Gastrocnemius medialis (tissue), 4 donors: ENCODE measurements around the gene DUSP14. TPM values are rescaled to one million over a fixed set of nuclear protein-coding genes. Genes with fewer than 3 reads are reported as not detected.
"Not testable (repeated sequence)": the region's sequence is repeated elsewhere in the genome, so short reads cannot be mapped to it uniquely, and the experiment has no call there.

ENCODE experiments used
- ATAC-seq, 2 donors: fragments of 150-250 bp; one replicate each; pipeline ENCODE4 v1.9.1; 2016
- DNase-seq, 2 donors: peaks; one replicate each; pipeline ENCODE4 v3.0.0-alpha.2; 2019
- H3K27ac ChIP-seq, 4 donors: fragments of 200-600 bp; sonication (generic); 1 replicate in 1 of 4; 2 replicates in 3 of 4; pipeline ENCODE4 v1.5.1; 2016 to 2018; ENCODE audit warnings: mild to moderate bottlenecking in 2 of 4, moderate library complexity in 1 of 4
- H3K27me3 ChIP-seq, 3 donors: fragments of 200-600 bp; sonication (generic) in 2 of 3; 1 replicate in 1 of 3; 2 replicates in 2 of 3; pipeline versions ENCODE4 v1.5.1 to v1.6.0; 2016 to 2019; ENCODE audit warnings: mild to moderate bottlenecking in 1 of 3, moderate library complexity in 1 of 3
- H3K36me3 ChIP-seq, 2 donors: fragments of 200-600 bp; sonication (generic) in 1 of 2; one replicate each; pipeline ENCODE4 v1.5.1; 2017 to 2018
- H3K4me1 ChIP-seq, 2 donors: fragments of 200-600 bp; sonication (generic) in 1 of 2; one replicate each; pipeline ENCODE4 v1.5.1; 2016 to 2017; ENCODE audit warnings: mild to moderate bottlenecking in 2 of 2
- H3K4me3 ChIP-seq, 4 donors: fragments of 200-600 bp; sonication (generic) in 3 of 4; 1 replicate in 1 of 4; 2 replicates in 3 of 4; pipeline ENCODE4 v1.5.1; 2016 to 2019; ENCODE audit warnings: mild to moderate bottlenecking in 2 of 4
- H3K9me3 ChIP-seq, 3 donors: fragments of 200-600 bp; sonication (generic) in 2 of 3; 1 replicate in 1 of 3; 2 replicates in 2 of 3; pipeline ENCODE4 v1.5.1; 2016 to 2019
- CTCF ChIP-seq, 5 experiments: fragments of 450-650 bp in 3 of 5; fragments of 200-600 bp in 2 of 5; sonication (generic) in 2 of 5; IDR thresholded peaks in 4 of 5; conservative IDR thresholded peaks in 1 of 5; 1 replicate in 4 of 5; 2 replicates in 1 of 5; pipeline ENCODE4 v1.5.1; 2016 to 2019; ENCODE audit warnings: antibody characterized with exemption in 5 of 5, mild to moderate bottlenecking in 3 of 5, moderate library complexity in 3 of 5
- POLR2A ChIP-seq, 2 donors: fragments of 450-650 bp; IDR thresholded peaks; one replicate each; pipeline ENCODE4 v1.6.1; 2017; ENCODE audit warnings: antibody characterized with exemption in 2 of 2, mild to moderate bottlenecking in 2 of 2, moderate library complexity in 2 of 2
- in situ Hi-C, 4 donors: fragments of 200-750 bp; cut with MboI; loops; one replicate each; pipeline versions ENCODE4 v1.15.0 to v1.8.0; 2017; ENCODE audit warnings: low sequenced_read_pairs in 4 of 4
- intact Hi-C: fragments of 100-400 bp; cut with DNase I; formaldehyde crosslinking; loops from one replicate; pipeline ENCODE4 v1.15.1; 2023; ENCODE audit warnings: low total_unique reads
- total RNA-seq, 4 donors: library from RNA; depleted of rRNA; stranded (reverse); fragments of >200 nt; gene quantifications; one replicate each; pipeline versions ENCODE4 v1.1.0 to v1.2.3, GENCODE V29; 2016

The DUSP14 gene
- total RNA-seq, 4 donors from 2014 or later = 10.2 to 15.1 (median 11.3) TPM

- no peak overlapping the region for H3K27ac ChIP-seq
- H3K9me3 ChIP-seq = no peaks in the 10 kb centered on the region
- intact Hi-C loops = no loop called here
- DNase-seq (no peak), ATAC-seq (no peak)
- H3K4me3 ChIP-seq = no peak overlapping the region
- no peak for TF ChIP-seq POLR2A (IDR thresholded peaks at IDR 0.05)
- TF ChIP-seq CTCF (IDR thresholded peaks at IDR 0.05 in 4 of 5, conservative IDR thresholded peaks at IDR 0.05 in 1 of 5) = peak in 2 of 5 experiments; percentile 9 to 30
- H3K36me3 ChIP-seq = no peaks in the 10 kb centered on the region
- H3K27me3 ChIP-seq = no peaks in the 10 kb centered on the region
- peaks cover 4 to 5% of the 10 kb centered on the region in 2 donors for H3K4me1 ChIP-seq
- in situ Hi-C loops = no loop called here
These were observed 17.0 kb downstream of the DUSP14 start for GRCh38 chr17:37506678-37507077.

- DNase-seq = no peak
- no peaks in the 10 kb centered on the region for H3K27me3 ChIP-seq
- no peaks in the 10 kb centered on the region for H3K9me3 ChIP-seq
- TF ChIP-seq CTCF (IDR thresholded peaks at IDR 0.05 in 4 of 5, conservative IDR thresholded peaks at IDR 0.05 in 1 of 5) (no peak), POLR2A (IDR thresholded peaks at IDR 0.05) (no peak)
- in situ Hi-C loops (no loop called here), intact Hi-C loops (no loop called here)
- no peak overlapping the region for H3K27ac ChIP-seq
- H3K4me3 ChIP-seq = no peak overlapping the region
- peaks cover 0 to 2% of the 10 kb centered on the region in 2 donors for H3K36me3 ChIP-seq
- ATAC-seq = no peak
- peaks cover under 1% of the 10 kb centered on the region in 2 donors for H3K4me1 ChIP-seq
These were observed 17.4 kb downstream of the DUSP14 start for GRCh38 chr17:37507111-37507510.

GRCh38 chr17:37510056-37510455, 20.4 kb downstream of the DUSP14 start:
- in situ Hi-C loops (no loop called here), intact Hi-C loops (no loop called here)
- Histone ChIP-seq H3K27ac (no peak overlapping the region), H3K4me3 (no peak overlapping the region), H3K27me3 (no peaks in the 10 kb centered on the region), H3K4me1 (no peaks in the 10 kb centered on the region), H3K9me3 (no peaks in the 10 kb centered on the region), H3K36me3 (peaks cover 0 to 24% of the 10 kb centered on the region in 2 donors)
- ATAC-seq = peak in 1 of 2 donors; percentile 21
- TF ChIP-seq CTCF (IDR thresholded peaks at IDR 0.05 in 4 of 5, conservative IDR thresholded peaks at IDR 0.05 in 1 of 5) = no peak
- no peak for TF ChIP-seq POLR2A (IDR thresholded peaks at IDR 0.05)
- peak in 1 of 2 donors; percentile 30 for DNase-seq

- H3K9me3 ChIP-seq, intact Hi-C loops, H3K27ac ChIP-seq, in situ Hi-C loops, H3K4me1 ChIP-seq, H3K4me3 ChIP-seq, DNase-seq, ATAC-seq, H3K27me3 ChIP-seq: not testable (repeated sequence)
- H3K36me3 ChIP-seq = peaks cover 0 to 26% of the 10 kb centered on the region in 2 donors
These were observed 22.0 kb downstream of the DUSP14 start for GRCh38 chr17:37511642-37512041.

- TF ChIP-seq CTCF (IDR thresholded peaks at IDR 0.05 in 4 of 5, conservative IDR thresholded peaks at IDR 0.05 in 1 of 5) (no peak), POLR2A (IDR thresholded peaks at IDR 0.05) (no peak)
- intact Hi-C loops (no loop called here), in situ Hi-C loops (no loop called here)
- peak in 1 of 2 donors; percentile 41 for ATAC-seq
- H3K4me3 ChIP-seq = no peak overlapping the region
- peaks cover 0 to 35% of the 10 kb centered on the region in 2 donors for H3K36me3 ChIP-seq
- H3K9me3 ChIP-seq = no peaks in the 10 kb centered on the region
- DNase-seq = no peak
- no peaks in the 10 kb centered on the region for H3K4me1 ChIP-seq
- H3K27ac ChIP-seq = peak overlapping the region in 1 of 4 donors; percentile 6
- no peaks in the 10 kb centered on the region for H3K27me3 ChIP-seq
These were observed 22.9 kb downstream of the DUSP14 start for GRCh38 chr17:37512442-37513068.
